CMK (cell line): ENCODE results near the gene IFI30.

Experiments used
- DNase-seq: peaks from one replicate; pipeline ENCODE4 v3.0.0-alpha.2; 2010; ENCODE audit warnings: low read depth

The IFI30 gene

DNA sequence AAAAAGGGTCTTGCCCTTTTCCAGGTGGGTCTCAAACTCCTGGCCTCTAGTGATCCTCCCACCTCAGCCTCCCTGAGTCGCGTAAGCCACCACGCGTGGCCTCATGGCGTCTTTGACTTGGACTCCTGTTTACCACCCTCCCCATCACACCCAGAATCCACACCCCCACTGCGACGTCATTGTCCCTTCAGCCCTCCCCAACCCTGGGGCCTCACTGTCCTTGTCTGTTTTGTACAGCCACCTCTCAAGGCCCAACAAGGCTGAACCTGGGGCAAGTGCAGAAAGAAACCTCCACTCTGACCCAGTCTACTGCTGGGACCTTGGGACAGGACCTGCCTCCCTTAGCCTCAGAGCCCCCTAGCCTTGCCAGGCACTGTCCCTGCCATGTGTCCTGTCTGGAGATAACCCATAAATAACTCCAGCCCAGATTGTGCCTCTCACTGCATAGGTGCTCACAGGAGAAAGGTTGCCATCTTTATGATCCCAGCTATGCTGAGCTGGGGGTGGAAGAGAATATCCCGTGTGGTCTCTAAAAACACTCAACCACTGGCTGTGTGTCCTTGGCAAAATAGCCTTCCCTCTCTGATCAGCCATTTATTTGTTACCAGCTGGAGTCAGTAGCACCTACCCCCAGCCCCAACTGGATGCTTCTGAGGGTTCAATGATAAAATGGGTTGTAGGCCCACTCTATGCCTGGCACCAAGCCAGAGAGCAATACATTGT lies 1.8 kb upstream of the IFI30 start:
- no peak for DNase-seq

DNA sequence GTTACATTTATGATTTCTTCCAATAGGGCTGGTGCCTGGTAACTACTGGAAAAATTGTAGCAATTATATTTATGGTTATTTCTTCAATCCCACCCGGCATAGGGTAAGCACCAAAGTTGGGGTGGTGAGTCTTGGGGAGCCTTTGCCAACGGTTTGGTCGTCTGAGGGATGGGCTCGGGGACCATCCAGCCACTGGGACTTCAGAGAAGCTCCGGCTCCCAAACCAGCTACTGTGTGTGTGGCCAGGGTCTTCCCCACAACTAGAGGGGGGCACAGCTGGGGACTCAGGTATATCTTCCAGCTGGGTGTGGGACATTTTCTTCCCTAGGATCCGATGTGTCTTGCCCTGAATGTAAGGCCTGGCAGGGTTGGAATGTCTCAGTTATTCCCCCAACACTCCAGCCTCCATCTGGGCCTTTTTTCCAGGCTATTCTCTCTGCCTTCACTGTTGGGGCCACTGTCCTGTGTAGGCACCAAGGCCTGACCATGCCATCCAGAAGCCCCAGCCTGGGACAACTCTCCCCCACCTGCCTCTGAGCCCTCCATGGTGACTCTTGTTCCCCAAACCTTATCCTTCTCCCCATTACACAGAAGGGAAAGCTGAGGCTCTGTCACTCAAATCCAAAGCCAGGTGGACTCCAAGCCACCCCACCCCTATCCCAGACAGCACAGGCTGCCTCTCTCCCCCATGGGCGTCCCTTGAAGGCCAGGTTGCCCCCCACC lies 1.1 kb upstream of the IFI30 start:
- DNase-seq, result no peak

DNA sequence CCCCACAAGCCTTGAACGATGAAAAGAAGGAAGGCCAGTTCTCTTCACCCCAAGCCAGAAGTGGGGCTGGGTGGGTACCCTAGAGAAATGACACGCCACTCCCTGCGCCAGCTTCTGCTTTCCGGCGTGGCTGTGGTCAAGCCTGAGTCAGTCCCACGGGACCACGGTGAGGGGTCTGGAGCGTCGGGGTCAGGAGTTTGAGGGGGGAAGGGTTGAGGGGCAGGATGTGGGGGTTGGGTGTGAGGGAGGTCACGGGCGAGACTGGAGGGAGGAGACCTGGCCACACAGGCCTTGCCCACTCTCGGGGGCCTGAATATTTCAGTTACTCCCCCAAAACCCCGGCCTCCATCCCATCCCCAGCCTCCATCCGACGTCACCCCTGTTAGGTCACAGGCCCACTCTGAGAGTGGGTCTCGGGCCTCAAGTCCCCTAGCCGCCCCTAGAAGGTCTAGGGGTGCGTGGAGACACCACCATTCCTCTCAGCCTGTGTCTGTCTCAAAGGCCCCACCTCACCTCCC lies 500 bp upstream of the IFI30 start:
- DNase-seq, result no peak

DNA sequence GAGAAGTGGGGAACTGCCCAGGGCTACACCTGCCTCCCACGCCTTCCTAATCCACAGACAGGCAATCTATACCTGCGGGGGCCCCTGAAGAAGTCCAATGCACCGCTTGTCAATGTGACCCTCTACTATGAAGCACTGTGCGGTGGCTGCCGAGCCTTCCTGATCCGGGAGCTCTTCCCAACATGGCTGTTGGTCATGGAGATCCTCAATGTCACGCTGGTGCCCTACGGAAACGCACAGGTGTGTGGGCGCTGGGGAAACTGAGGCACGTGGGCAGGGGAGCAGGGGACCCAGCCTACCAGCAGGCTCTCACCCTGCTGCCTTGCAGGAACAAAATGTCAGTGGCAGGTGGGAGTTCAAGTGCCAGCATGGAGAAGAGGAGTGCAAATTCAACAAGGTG lies 1.4 kb downstream of the IFI30 start:
- DNase-seq, result no peak

DNA sequence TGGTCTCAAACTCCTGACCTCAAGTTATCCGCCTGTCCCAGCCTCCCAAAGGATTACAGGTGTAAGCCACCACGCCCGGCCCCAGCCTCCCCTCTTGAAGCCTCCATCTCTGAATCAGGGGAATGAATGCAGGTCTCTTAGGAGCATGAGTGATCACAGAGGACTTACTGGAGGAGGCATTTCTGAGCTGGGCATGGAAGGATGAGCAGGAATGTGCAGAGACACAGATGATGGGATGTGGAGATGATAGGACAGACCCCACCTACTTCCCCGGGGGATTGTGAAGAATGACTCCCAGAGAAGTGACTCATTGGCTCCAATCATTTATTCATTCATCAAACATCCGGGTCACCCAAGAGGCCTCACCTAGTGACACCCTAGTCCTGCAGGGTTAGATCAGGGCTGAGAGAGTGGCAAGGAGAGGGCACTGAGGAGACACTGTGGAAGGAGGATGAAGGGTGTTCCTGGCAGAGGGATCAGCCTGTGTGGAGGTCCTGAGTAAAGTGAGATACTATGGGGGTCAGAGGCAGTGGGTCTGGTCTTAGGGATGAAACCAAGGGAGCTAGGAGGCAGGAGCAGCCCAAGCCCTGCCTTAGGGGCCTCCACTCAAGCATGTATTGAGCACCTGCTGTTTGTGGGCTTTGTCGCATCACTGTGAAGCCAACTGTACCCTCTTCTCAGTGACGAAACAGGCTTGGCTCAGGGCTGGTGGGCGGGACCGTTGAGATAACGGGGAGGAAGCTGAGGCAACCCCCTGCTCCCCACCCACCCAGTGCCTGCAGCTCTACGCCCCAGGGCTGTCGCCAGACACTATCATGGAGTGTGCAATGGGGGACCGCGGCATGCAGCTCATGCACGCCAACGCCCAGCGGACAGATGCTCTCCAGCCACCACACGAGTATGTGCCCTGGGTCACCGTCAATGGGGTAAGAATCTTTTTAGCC lies 3.0 kb downstream of the IFI30 start:
- DNase-seq, result no peak

DNA sequence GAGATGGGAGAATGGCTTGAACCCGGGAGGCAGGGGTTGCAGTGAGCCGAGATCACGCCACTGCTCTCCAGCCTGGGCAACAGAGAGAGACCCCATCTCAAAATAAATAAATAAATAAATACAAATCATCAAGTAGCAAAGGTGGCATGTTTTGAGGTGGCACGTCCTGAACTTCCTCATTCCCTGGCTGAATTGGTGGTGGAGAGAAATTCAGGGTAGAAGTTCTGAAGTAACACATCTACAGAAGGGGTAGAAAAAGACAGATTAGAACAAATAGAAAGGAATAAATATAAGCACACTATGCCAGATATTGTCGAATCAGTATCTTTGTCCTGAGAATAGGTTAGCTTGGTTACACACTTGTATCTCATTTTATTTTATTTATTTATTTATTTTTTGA lies 6.3 kb downstream of the IFI30 start:
- DNase-seq, result no peak

DNA sequence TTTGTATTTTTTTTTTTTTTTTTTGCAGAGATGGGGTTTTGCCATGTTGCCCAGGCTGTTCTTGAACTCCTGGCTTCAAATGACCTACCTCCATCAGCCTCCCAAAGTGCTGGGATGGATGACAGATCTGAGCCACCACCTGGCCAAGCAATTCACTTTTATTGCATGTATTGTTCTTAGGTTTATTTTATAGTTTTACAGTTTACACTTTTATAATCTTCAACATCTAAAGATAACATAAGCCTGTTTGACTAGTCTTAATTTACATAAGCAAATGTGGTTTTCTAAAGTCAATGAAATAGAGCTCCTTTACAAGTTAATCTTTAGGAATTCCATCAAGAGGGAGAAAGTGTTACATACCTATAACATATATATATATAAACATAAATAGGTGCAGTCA lies 9.9 kb downstream of the IFI30 start:
- DNase-seq, result no peak

DNA sequence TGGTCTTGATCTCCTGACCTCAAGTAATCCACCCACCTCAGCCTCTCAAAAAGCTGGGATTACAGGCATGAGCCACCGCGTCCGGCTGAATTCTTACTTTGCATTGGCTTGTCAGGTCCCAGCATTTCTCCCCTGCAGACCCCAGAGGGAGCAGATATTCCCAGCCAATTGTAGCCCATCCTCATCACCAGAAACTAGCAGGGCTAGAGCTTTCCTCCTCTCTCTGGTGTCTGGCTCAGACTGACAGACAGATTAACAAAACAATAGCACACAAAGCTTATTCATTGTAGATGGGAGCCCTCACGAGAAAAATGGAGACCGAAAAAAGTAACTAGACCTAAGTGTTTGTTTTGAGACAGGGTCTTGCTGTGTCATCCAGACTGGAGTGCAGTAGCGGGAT lies 11.9 kb downstream of the IFI30 start:
- no peak for DNase-seq

DNA sequence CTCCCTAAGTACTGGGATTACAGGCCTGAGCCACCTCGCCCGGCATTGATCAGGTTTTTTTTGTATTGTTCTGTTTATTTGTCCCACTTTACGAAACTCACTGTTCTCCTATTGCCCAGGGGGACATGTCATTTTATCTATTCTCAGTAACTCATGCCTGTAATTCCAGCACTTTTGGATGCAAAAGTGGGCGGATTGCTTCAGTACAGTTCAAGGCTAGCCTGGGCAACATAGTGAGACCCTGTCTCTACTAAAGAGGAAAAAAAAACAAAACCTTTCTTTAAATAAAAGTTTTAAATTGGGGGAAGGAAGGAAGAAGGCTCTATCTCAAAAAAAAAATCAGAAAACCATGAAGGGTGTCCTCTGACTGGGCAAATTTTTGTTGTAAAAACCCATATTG lies 16.7 kb downstream of the IFI30 start:
- no peak for DNase-seq

DNA sequence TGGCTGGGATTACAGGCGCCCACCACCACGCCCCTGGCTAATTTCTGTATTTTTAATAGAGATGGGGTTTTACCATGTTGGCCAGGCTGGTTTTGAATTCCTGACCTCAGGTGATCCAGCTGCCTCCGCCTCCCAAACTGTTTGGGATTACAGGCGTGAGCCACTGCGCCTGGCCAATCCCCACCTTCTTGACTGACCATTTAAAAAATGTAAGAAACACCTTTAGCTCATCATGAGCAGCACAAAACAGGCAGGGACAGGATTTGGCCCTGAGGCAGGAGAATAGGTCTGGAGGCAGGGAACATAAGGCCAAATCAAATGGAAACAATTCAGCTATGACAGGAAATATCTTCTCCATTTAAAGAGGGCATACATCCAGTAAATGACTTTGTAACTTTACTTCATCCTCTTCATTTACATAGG lies 18.0 kb downstream of the IFI30 start:
- DNase-seq, result no peak

DNA sequence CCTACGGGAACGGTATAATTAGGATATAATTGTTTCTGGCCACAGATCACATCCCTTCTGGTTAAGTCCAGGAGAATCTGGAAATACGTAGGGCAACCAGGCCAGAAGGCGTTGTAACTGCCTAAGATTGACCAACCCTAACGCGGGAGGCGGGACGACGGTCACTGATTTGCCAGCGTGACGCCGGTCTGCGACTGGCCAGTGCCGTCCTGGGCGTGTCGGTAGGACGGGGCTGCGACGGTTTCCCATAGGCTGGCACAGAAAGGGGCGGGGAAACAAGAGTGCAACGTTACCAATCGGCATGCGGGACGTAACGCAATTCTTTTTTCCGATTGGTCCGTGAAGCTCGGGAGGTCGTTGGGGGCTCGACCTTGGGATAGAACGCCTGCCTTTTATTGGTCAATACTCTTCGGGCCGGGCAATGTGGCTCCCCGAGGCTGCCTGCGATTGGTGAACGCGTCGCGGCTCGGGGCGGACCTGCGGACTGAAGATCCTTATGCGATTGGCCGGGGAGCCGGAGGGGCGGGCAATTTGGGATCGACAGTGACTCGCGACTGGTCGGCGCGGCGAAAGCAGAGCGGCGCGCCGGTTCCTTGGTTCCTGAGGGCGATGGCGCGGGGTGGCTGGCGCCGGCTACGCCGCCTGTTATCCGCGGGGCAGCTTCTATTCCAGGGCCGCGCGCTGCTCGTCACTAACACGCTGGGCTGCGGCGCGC lies 19.2 kb downstream of the IFI30 start, which contains the start of gene MPV17L2:
TSS of gene MPV17L2 (plus strand) at position 546 of the 715 bp plus-strand sequence. CDS start at position 610, 64 bp downstream.
- DNase-seq, result peak; percentile 97

DNA sequence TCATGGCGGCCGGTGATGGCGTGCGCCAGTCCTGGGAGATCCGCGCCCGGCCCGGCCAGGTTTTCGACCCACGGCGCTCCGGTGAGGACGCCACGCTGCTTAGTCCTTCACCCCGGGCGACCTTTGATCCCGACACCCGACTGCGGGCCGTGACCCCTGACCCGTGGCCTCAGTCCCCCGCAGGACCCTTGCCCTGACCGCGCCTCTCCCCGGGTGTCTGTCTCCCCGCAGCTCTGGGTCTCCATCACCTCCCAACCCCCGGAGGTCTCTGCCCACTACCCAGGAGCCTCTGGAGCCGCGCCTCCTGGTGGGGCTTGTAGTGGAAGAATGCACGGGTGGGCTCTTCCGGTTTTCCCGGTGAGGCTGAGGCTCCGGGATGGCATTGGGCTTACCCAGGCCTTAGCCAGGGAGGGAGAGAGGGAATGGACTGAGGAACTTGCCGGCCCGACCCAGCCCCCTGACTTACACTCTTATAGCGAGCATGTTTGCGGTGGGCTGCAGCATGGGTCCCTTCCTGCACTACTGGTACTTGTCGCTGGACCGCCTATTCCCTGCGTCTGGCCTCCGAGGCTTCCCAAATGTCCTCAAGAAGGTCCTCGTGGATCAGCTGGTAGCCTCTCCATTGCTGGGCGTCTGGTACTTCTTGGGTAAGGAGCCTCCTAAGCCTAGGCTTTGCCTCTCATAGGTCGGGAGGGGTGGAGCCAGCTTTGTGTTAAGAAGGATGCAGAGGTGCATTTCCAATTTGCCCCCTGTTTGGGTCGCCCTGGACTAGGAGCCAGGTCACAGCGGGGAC lies 20.0 kb downstream of the IFI30 start:
- no peak for DNase-seq

DNA sequence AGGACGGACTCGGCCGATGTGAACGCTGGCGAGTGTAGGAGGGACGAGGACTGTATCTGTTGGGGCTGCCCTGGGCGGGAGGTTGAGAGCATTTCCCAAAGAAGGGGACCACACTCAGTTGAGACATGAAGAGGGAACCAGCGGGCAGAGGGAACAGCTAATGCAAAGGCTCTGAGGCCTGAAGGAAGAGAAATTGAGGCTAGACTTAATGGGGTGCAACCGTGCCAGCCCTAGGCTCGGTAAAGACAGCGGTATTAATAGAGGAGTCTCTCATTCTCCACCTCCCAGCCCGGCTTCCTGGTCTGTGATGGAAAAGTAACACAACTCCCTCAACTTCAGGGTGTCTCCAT lies 20.5 kb downstream of the IFI30 start:
- DNase-seq, result no peak

DNA sequence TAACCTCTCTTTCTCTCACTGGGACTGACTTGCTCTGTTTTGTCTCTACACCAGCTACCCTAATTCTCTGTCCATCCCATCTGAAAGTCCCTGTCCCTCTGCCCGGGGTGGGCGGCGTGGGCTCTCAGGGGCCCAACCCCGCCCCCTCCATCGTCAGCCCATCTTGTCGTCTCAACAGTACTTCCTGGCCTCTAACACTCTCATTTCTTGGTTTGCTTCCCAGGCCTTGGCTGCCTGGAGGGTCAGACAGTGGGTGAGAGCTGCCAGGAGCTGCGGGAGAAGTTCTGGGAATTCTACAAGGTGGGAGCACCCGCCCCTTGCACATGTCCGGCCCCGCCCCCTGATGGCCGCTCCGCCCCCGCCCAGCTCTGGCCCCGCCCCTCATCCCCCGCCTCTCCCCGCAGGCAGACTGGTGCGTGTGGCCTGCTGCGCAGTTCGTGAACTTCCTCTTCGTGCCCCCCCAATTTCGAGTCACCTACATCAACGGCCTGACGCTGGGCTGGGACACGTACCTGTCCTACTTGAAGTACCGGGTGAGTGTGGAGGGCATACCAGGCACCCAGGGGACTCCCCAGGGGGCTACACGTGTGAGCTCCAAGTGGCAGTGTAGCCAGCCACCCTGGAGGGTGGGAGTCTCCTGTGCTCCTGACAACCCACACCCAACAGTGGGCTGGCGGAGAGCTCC lies 21.1 kb downstream of the IFI30 start:
- DNase-seq, result no peak

DNA sequence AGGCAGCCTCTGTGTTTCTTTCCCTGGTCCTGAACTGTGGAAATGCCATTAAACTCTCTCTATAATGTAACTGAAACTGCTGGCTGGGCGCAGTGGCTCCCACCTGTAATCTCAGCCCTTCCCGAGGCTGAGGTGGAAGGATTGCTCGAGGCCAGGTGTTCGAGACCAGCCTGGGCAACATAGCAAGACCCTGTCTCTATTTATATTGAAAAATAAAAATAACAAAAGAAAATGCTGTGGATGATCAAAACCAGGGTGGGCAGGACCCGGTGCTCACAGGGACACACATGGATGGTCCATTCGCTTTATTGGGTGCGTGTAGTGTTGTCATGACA lies 22.9 kb downstream of the IFI30 start:
- no peak for DNase-seq

DNA sequence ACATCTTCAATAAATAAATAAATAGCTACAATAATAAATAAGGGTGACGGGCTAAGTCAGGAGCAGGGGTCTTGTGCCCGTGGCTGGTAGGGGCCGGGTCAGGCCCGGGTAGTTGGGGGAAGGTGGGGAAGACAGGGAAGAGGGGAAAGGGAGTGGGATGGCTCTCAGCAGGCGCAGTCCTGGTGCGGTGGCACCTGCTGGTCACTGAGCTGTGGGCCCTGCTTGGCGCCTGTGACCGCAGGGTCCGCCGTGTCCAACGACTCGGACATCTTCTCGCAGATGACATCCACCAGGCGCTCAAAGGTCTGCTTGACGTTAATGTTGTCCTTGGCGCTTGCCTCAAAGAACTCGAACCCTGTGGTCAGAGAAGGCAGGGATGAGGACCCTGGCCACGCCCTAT lies 23.7 kb downstream of the IFI30 start:
- DNase-seq, result no peak

DNA sequence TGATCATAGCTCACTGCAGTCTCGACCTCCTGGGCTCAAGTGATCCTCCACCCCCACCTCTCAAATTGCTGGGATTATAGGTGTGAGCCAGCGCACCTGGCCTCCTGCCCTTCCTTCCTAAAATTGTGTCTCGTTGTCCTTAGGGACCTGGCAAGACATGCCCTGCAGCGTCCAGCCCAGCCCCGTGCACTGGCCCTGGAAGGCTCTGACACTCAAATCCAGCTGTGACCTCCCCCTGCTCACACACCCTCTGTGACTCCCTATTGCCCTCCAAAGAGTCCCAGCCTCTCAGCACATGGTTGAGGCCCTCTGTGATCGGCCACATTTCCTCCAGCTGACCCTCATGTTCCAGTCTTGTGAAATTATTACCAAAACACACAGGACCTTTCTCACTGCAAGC lies 24.3 kb downstream of the IFI30 start:
- DNase-seq, result no peak

DNA sequence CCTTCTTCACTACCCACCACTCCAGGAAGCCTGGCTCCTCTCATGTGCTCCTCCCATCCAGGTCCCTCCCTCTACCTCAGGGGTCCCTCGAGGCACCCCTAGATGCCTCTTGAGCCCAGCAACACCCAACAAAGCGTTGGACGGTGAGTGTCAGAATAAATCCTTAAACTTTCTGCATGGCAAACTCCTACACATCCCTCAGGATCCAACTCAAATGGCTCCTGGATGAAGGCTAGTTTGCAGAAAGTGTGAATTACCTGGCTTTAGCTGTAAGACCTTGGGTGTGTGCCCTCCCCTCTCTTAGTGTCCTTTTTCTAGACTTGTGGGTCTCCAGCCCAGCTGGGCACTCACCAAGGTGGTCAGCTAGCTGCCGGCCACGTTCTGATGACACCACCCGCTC lies 24.8 kb downstream of the IFI30 start:
- DNase-seq, result no peak

DNA sequence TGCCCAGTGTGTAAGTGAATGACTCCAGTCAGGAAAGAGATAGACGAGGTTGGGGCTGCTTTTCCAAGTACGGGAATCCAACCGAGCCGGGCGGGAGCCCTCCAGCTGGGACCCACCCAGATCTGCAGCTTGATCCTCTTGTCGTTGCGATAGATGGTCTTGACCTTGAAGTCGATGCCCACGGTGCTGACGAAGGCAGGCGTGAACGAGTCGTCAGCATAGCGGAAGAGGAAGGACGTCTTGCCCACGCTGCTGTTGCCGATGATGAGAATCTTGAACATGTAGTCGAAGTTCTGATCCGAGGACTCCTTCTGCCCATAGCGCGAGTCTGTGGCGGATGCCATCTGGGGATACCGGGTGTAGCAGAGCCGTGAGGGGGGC lies 28.8 kb downstream of the IFI30 start:
- no peak for DNase-seq

DNA sequence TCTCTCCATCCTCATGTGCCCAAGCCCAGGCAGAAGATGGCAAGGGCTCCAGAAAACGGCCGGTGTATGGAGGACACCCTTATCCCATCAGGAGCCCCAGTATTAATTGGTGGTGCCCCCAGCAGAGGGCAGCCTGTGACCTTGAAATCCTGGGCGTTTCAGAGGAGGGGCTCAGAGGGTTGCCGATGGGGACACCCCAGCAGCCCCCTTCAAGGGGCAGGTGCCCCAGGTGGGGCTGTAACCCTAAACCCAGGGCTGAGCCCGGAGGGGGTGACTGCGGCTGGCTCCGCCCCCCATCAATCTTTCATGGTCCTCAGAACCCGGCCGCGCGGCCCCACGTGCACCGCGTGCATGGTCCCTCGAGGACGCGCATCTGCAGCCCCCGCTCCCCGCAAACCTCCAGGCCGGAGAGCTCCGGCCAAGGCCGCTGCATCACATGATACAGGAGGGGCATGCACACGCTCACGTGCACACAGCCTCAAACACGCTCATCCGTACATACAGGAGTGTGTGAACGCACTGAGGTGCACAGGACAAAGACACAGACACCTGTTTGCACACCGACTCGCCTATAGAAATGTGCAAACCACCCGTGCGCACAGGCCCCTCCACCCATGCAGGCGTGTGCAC lies 29.3 kb downstream of the IFI30 start:
- DNase-seq, result no peak
